Thyroid gland (tissue), 4 donors: ENCODE measurements around the gene GATA5.

Source experiments
- CTCF ChIP-seq, 6 experiments: fragments of 200-600 bp in 3 of 6; fragments of 450-650 bp in 3 of 6; sonication (generic) in 3 of 6; IDR thresholded peaks; one replicate each; pipeline ENCODE4 v1.5.1; 2016 to 2019; ENCODE audit warnings: antibody characterized with exemption in 6 of 6, mild to moderate bottlenecking in 2 of 6, inconsistent platforms in 1 of 6, moderate library complexity in 1 of 6
- POLR2A ChIP-seq, 2 donors: fragments of 450-650 bp; IDR thresholded peaks; one replicate each; pipeline ENCODE4 v1.6.1; 2017; ENCODE audit warnings: antibody characterized with exemption in 2 of 2, mild to moderate bottlenecking in 2 of 2, moderate library complexity in 1 of 2

- TF ChIP-seq POLR2A (IDR thresholded peaks at IDR 0.05) (no peak), CTCF (IDR thresholded peaks at IDR 0.05) (no peak)
Measured at GRCh38 chr20:62517901-62518610, 42.3 kb upstream of the GATA5 start.
